ENCODE results near the gene LRMDA. TPM values are rescaled to one million over a fixed set of nuclear protein-coding genes. Genes with fewer than 3 reads are reported as not detected.

Gene LRMDA
- total and polyA plus RNA-seq, 12 donors, result 30.7 to 132 (median 78.1) TPM

GRCh38 chr10:75861582-75861981, 430.2 kb downstream of the LRMDA start:
- DNase-seq, result no peak
- no peaks in the 10 kb centered on the region for H3K9me3 ChIP-seq (replicated peaks in 1 of 3)
- no peak overlapping the region for H3K4me3 ChIP-seq
- H3K4me1 ChIP-seq (replicated peaks in 1 of 2), result no peaks in the 10 kb centered on the region
- intact Hi-C loops (cut with DNase I), result no loop called here
- H3K27me3 ChIP-seq, result no peaks in the 10 kb centered on the region
- no peak for TF ChIP-seq POLR2A (IDR thresholded peaks at IDR 0.05)
- TF ChIP-seq CTCF (IDR thresholded peaks at IDR 0.05), result no peak
- H3K27ac ChIP-seq, result no peak overlapping the region
- no peaks in the 10 kb centered on the region for H3K36me3 ChIP-seq (replicated peaks in 1 of 2)

- no peak overlapping the region for H3K27ac ChIP-seq
- no peaks in the 10 kb centered on the region for H3K9me3 ChIP-seq (replicated peaks in 1 of 3)
- no peaks in the 10 kb centered on the region for H3K36me3 ChIP-seq (replicated peaks in 1 of 2)
- no peaks in the 10 kb centered on the region for H3K27me3 ChIP-seq
- H3K4me3 ChIP-seq, result no peak overlapping the region
- TF ChIP-seq POLR2A (IDR thresholded peaks at IDR 0.05), result no peak
- TF ChIP-seq CTCF (IDR thresholded peaks at IDR 0.05), result no peak
- intact Hi-C loops (cut with DNase I), result no loop called here
- DNase-seq, result no peak
- 94 to 99% (median 96%) methylated on average over 4 of the region's 4 CpGs for WGBS, 4 donors
- H3K4me1 ChIP-seq (replicated peaks in 1 of 2), result no peaks in the 10 kb centered on the region
Measured at GRCh38 chr10:75862935-75863334, 431.5 kb downstream of the LRMDA start.

- H3K4me1 ChIP-seq (replicated peaks in 1 of 2), result no peaks in the 10 kb centered on the region
- intact Hi-C loops (cut with DNase I), result no loop called here
- no peak overlapping the region for H3K27ac ChIP-seq
- DNase-seq, result no peak
- TF ChIP-seq POLR2A (IDR thresholded peaks at IDR 0.05) (no peak), CTCF (IDR thresholded peaks at IDR 0.05) (no peak)
- H3K9me3 ChIP-seq (replicated peaks in 1 of 3), result no peaks in the 10 kb centered on the region
- no peak overlapping the region for H3K4me3 ChIP-seq
- no peaks in the 10 kb centered on the region for H3K36me3 ChIP-seq (replicated peaks in 1 of 2)
- no peaks in the 10 kb centered on the region for H3K27me3 ChIP-seq
Measured at GRCh38 chr10:75864717-75865116, 433.3 kb downstream of the LRMDA start.

GRCh38 chr10:75865413-75866299, 434.2 kb downstream of the LRMDA start:
- H3K4me3 ChIP-seq, result no peak overlapping the region
- no peaks in the 10 kb centered on the region for H3K36me3 ChIP-seq (replicated peaks in 1 of 2)
- no peaks in the 10 kb centered on the region for H3K4me1 ChIP-seq (replicated peaks in 1 of 2)
- TF ChIP-seq CTCF (IDR thresholded peaks at IDR 0.05) (no peak), POLR2A (IDR thresholded peaks at IDR 0.05) (no peak)
- no peaks in the 10 kb centered on the region for H3K9me3 ChIP-seq (replicated peaks in 1 of 3)
- no peak for DNase-seq
- WGBS, 4 donors, result 55 to 84% (median 71%) methylated on average over 4 of the region's 4 CpGs
- intact Hi-C loops (cut with DNase I), result no loop called here
- H3K27ac ChIP-seq, result no peak overlapping the region
- no peaks in the 10 kb centered on the region for H3K27me3 ChIP-seq

All from adrenal gland (tissue), 12 donors.